Right lobe of liver (tissue), 6 donors: ENCODE results near the gene CNGB1. TPM values are rescaled to one million over a fixed set of nuclear protein-coding genes. Genes with fewer than 3 reads are reported as not detected.

Experiments
- ATAC-seq, 4 donors: fragments of 200-7000 bp; cut with Tn5 transposase; one replicate each; pipeline ENCODE4 v1.9.1; 2020; ENCODE audit warnings: mild to moderate bottlenecking in 4 of 4, moderate library complexity in 4 of 4
- DNase-seq, 3 donors: peaks; one replicate each; pipeline ENCODE4 v3.0.0-alpha.2; 2020
- H3K27ac ChIP-seq, 3 donors: fragments of 200-600 bp; one replicate each; pipeline ENCODE4 v1.8.0; 2022
- H3K27me3 ChIP-seq, 2 donors: fragments of 200-600 bp; one replicate each; pipeline ENCODE4 v1.8.0; 2022
- H3K36me3 ChIP-seq, 4 donors: fragments of 200-600 bp; sonication (generic) in 1 of 4; one replicate each; pipeline versions ENCODE4 v1.5.1 to v1.8.0; 2017 to 2022; ENCODE audit warnings: control low read depth in 1 of 4
- H3K4me1 ChIP-seq, 4 donors: fragments of 200-600 bp; sonication (generic) in 1 of 4; one replicate each; pipeline versions ENCODE4 v1.5.1 to v1.8.0; 2017 to 2022; ENCODE audit warnings: control low read depth in 1 of 4
- H3K4me3 ChIP-seq, 3 donors: fragments of 200-600 bp; one replicate each; pipeline ENCODE4 v1.8.0; 2022
- H3K9me3 ChIP-seq, 4 donors: fragments of 200-600 bp; sonication (generic) in 1 of 4; one replicate each; pipeline versions ENCODE4 v1.5.1 to v1.8.0; 2017 to 2022; ENCODE audit warnings: control low read depth in 1 of 4
- CTCF ChIP-seq, 4 donors: fragments of 200-600 bp in 3 of 4; fragments of 450-650 bp in 1 of 4; IDR thresholded peaks; one replicate each; pipeline versions ENCODE4 v1.5.1 to v1.8.0; 2016 to 2022; ENCODE audit warnings: antibody characterized with exemption in 4 of 4, mild to moderate bottlenecking in 2 of 4
- POLR2A ChIP-seq: fragments of 450-650 bp; IDR thresholded peaks from one replicate; pipeline ENCODE4 v1.6.1; 2017; ENCODE audit warnings: antibody characterized with exemption, mild to moderate bottlenecking
- WGBS: methylation state at CpG from one replicate; pipeline ENCODE4 v1.1.6; 2018; ENCODE audit warnings: low coverage, low lambda C conversion rate; ENCODE audit not compliant: insufficient coverage; ENCODE audit errors: missing lambda C conversion rate; 5-methylcytosine and 5-hydroxymethylcytosine counted together
- intact Hi-C, 2 donors: fragments of 100-400 bp; cut with DNase I; formaldehyde crosslinking; loops; one replicate each; pipeline versions ENCODE4 v1.11.2 to v1.14.1; 2022
- total RNA-seq, 6 experiments: library from RNA; depleted of rRNA in 2 of 6; stranded (reverse); fragments of >200 nt in 2 of 6; fragmentation: NEBNext Ultra II Directional in 3 of 6; extraction: Animal tissue kit (Norgen Biotek cat#: 25700) in 3 of 6; gene quantifications; one replicate each; pipeline versions ENCODE4 v1.1.0 to v1.2.4, GENCODE V29; 2016 to 2023
- donor health status: DM: no; HTN: yes; CAD: no.
- donor health status: DM: no; HTN: no; CAD: no.
- donor health status: DM: no; HTN: no; CAD: no.
- donor health status: DM: no; HTN: yes; CAD: no.
- donor health status: DM: no; HTN: yes; CAD: no.

The CNGB1 gene
- total RNA-seq, 6 experiments from 2014 or later = not detected

- Histone ChIP-seq H3K9me3 (no peaks in the 10 kb centered on the region), H3K27ac (no peak overlapping the region), H3K36me3 (no peaks in the 10 kb centered on the region), H3K4me1 (peaks cover 0 to 31% (median 12%) of the 10 kb centered on the region in 4 donors), H3K4me3 (no peak overlapping the region), H3K27me3 (no peaks in the 10 kb centered on the region)
- ATAC-seq (no peak), DNase-seq (no peak)
- 66% methylated on average over 9 of the region's 9 CpGs for WGBS
- no peak for TF ChIP-seq POLR2A
- TF ChIP-seq CTCF (IDR thresholded peaks at IDR 0.05) = no peak
- intact Hi-C loops = loop anchor here in 1 of 2 donors (10.0 kb wide), 1 partner anchor 71 kb away; no protein-coding TSS in a partner anchor
Observed at GRCh38 chr16:57865746-57866528, 105.0 kb downstream of the CNGB1 start.

- 1% methylated on average over 5 of the region's 5 CpGs for WGBS
- ATAC-seq = peak; percentile 68 to 88 (median 79)
- no peak for TF ChIP-seq POLR2A
- TF ChIP-seq CTCF (IDR thresholded peaks at IDR 0.05) = peak; percentile 26 to 62 (median 50)
- Histone ChIP-seq H3K9me3 (no peaks in the 10 kb centered on the region), H3K27ac (peak overlapping the region; percentile 11 to 70 (median 35)), H3K27me3 (no peaks in the 10 kb centered on the region), H3K36me3 (no peaks in the 10 kb centered on the region), H3K4me1 (peaks cover 0 to 37% (median 17%) of the 10 kb centered on the region in 4 donors), H3K4me3 (no peak overlapping the region)
- peak; percentile 64 to 71 (median 69) for DNase-seq
- intact Hi-C loops = loop anchor here in 1 of 2 donors (10.0 kb wide), 1 partner anchor 69 kb away; no protein-coding TSS in a partner anchor
Observed at GRCh38 chr16:57863434-57864160, 107.3 kb downstream of the CNGB1 start.

- WGBS = 14% methylated on average over 7 of the region's 9 CpGs
- peak; percentile 77 to 88 (median 87) for DNase-seq
- H3K4me1 ChIP-seq = peaks cover 0 to 42% (median 19%) of the 10 kb centered on the region in 4 donors
- intact Hi-C loops = loop anchor here in 1 of 2 donors (10.0 kb wide), 1 partner anchor 68 kb away; no protein-coding TSS in a partner anchor
- peak overlapping the region; percentile 32 to 57 (median 52) for H3K4me3 ChIP-seq
- TF ChIP-seq CTCF (IDR thresholded peaks at IDR 0.05) (no peak), POLR2A (peak; percentile 77)
- peak; percentile 86 to 93 (median 90) for ATAC-seq
- H3K27ac ChIP-seq = peak overlapping the region; percentile 41 to 70 (median 64)
- no peaks in the 10 kb centered on the region for H3K36me3 ChIP-seq
- no peaks in the 10 kb centered on the region for H3K9me3 ChIP-seq
- H3K27me3 ChIP-seq = no peaks in the 10 kb centered on the region
Observed at GRCh38 chr16:57862698-57863433, 108.1 kb downstream of the CNGB1 start.

- H3K36me3 ChIP-seq = no peaks in the 10 kb centered on the region
- H3K27ac ChIP-seq = peak overlapping the region in 1 of 3 donors; percentile 36
- H3K27me3 ChIP-seq = no peaks in the 10 kb centered on the region
- H3K9me3 ChIP-seq = no peaks in the 10 kb centered on the region
- WGBS = 26% methylated on average over 4 of the region's 5 CpGs
- peak overlapping the region in 1 of 3 donors; percentile 12 for H3K4me3 ChIP-seq
- H3K4me1 ChIP-seq = peaks cover 0 to 45% (median 17%) of the 10 kb centered on the region in 4 donors
- ATAC-seq = peak in 1 of 4 donors; percentile 9
- TF ChIP-seq CTCF (IDR thresholded peaks at IDR 0.05) (peak in 3 of 4 donors; percentile 6 to 34 (median 26)), POLR2A (no peak)
- intact Hi-C loops = no loop called here
- no peak for DNase-seq
Observed at GRCh38 chr16:57859331-57859730, 111.6 kb downstream of the CNGB1 start.
